Measurements from ENCODE around the gene HOXB7.
A peak's percentile ranks its signal among the peaks of the same experiment; 100 is the strongest.

HOXB7 gene

GRCh38 chr17:48610282-48611211 lies at the start of gene HOXB7:
Gene HOXB7, minus strand, starts transcription at chr17:48611017. Its CDS starts 99 bp downstream, at chr17:48610918.
- peak within 1 kb of the TSS; percentile 70 for H3K4me3 ChIP-seq (ENCODE audit: low read depth, low read length)

DNA sequence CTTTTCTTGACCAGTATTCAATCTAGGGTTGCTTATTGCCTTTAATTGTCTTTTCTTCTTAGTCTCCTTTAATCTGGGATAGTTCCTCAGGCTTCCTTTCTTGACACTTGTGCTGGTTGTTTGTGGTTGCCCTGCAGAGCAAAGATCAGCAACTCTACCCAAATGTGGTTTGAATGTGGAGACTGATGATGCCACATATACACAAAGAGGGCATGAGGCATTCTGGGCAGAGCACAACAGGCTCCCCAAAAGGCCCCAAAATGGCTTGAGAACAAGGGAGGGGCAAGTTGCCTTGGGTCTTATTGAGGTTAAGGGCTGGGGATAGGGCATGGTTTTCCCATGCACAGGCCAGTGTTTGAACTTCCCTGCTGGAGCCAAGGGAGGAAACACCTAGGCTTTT lies 45.1 kb upstream of the HOXB7 start:
- H3K4me3 ChIP-seq (ENCODE audit: low read depth, low read length), result no peak overlapping the region
- TF ChIP-seq, protein P1, sequence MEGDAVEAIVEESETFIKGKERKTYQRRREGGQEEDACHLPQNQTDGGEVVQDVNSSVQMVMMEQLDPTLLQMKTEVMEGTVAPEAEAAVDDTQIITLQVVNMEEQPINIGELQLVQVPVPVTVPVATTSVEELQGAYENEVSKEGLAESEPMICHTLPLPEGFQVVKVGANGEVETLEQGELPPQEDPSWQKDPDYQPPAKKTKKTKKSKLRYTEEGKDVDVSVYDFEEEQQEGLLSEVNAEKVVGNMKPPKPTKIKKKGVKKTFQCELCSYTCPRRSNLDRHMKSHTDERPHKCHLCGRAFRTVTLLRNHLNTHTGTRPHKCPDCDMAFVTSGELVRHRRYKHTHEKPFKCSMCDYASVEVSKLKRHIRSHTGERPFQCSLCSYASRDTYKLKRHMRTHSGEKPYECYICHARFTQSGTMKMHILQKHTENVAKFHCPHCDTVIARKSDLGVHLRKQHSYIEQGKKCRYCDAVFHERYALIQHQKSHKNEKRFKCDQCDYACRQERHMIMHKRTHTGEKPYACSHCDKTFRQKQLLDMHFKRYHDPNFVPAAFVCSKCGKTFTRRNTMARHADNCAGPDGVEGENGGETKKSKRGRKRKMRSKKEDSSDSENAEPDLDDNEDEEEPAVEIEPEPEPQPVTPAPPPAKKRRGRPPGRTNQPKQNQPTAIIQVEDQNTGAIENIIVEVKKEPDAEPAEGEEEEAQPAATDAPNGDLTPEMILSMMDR (IDR thresholded peaks at IDR 0.05; ENCODE audit: low read depth, low read length), result no peak

More at GRCh38 chr17:48610282-48611211, at the start of gene HOXB7:
- TF ChIP-seq, protein P1 (IDR thresholded peaks at IDR 0.05; ENCODE audit: low read depth, low read length), result no peak

GRCh38 chr17:48649741-48650140 lies 38.9 kb upstream of the HOXB7 start:
- TF ChIP-seq, protein P1 (IDR thresholded peaks at IDR 0.05; ENCODE audit: low read depth, low read length), result no peak

GRCh38 chr17:48647963-48648245 lies 37.1 kb upstream of the HOXB7 start:
- H3K4me3 ChIP-seq (ENCODE audit: low read depth, low read length), result no peak overlapping the region
- TF ChIP-seq, protein P1 (IDR thresholded peaks at IDR 0.05; ENCODE audit: low read depth, low read length), result no peak

More at GRCh38 chr17:48649741-48650140, 38.9 kb upstream of the HOXB7 start:
- no peak overlapping the region for H3K4me3 ChIP-seq (ENCODE audit: low read depth, low read length)

- TF ChIP-seq, protein P1 (IDR thresholded peaks at IDR 0.05; ENCODE audit: low read depth, low read length), result no peak
- H3K4me3 ChIP-seq (ENCODE audit: low read depth, low read length), result peak overlapping the region; percentile 42
These were observed 36.5 kb upstream of the HOXB7 start for GRCh38 chr17:48647103-48647962.

- no peak overlapping the region for H3K4me3 ChIP-seq (ENCODE audit: low read depth, low read length)
- TF ChIP-seq, protein P1 (IDR thresholded peaks at IDR 0.05; ENCODE audit: low read depth, low read length), result no peak
These were observed 35.6 kb upstream of the HOXB7 start for GRCh38 chr17:48646183-48647102.
